Neural cell (in vitro differentiated cells): ENCODE measurements around the gene FKBP14. TPM values are rescaled to one million over a fixed set of nuclear protein-coding genes. Genes with fewer than 3 reads are reported as not detected.

Experiments used
- H2AFZ ChIP-seq: fragments of 200-600, 300-800 bp; sonication (generic), shearing (Covaris generic); 2 replicates; pipeline ENCODE4 v1.6.0; 2014; ENCODE audit warnings: low read depth, mild to moderate bottlenecking, antibody characterized with exemption, low read length, moderate library complexity
- H3F3A ChIP-seq: fragments of 200-600 bp; shearing (Covaris generic); 2 replicates; pipeline ENCODE4 v1.6.1; 2016; ENCODE audit warnings: mild to moderate bottlenecking, moderate library complexity, mixed read lengths, antibody characterized with exemption, low read length; ENCODE audit not compliant: insufficient read depth, poor library complexity, severe bottlenecking
- H3K27ac ChIP-seq: fragments of 200-600, 300-800 bp; sonication (generic), shearing (Covaris generic); 2 replicates; pipeline ENCODE4 v1.5.1; 2014; ENCODE audit warnings: mild to moderate bottlenecking, low read length, moderate library complexity
- H3K27me3 ChIP-seq: fragments of 300-800, 200-600 bp; sonication (generic), shearing (Covaris generic); 2 replicates; pipeline ENCODE4 v1.6.0; 2014; ENCODE audit warnings: mild to moderate bottlenecking, low read depth, low read length, moderate library complexity; ENCODE audit not compliant: insufficient read depth
- H3K36me3 ChIP-seq: fragments of 300-800, 200-600 bp; sonication (generic), shearing (Covaris generic); 2 replicates; pipeline ENCODE4 v1.5.1; 2014; ENCODE audit warnings: mild to moderate bottlenecking, antibody characterized with exemption, low read length, moderate library complexity; ENCODE audit not compliant: insufficient read depth
- H3K4me2 ChIP-seq: fragments of 300-800, 200-600 bp; sonication (generic), shearing (Covaris generic); 2 replicates; pipeline ENCODE4 v1.6.0; 2014; ENCODE audit warnings: mild to moderate bottlenecking, low read length
- H3K4me3 ChIP-seq: fragments of 300-800, 200-600 bp; sonication (generic), shearing (Covaris generic); 2 replicates; pipeline ENCODE4 v1.5.1; 2014; ENCODE audit warnings: mild to moderate bottlenecking, low read length, moderate library complexity
- H3K79me2 ChIP-seq: fragments of 200-600 bp; shearing (Covaris generic); replicated peaks from 2 replicates; pipeline ENCODE4 v1.6.0; 2014; ENCODE audit warnings: mild to moderate bottlenecking, low read length, moderate library complexity; ENCODE audit not compliant: insufficient read depth
- H3K9ac ChIP-seq: fragments of 300-800, 200-600 bp; sonication (generic), shearing (Covaris generic); 2 replicates; pipeline ENCODE4 v1.6.1; 2016; ENCODE audit warnings: mild to moderate bottlenecking, low read length, mixed read lengths
- H3K9me2 ChIP-seq: fragments of 200-600 bp; shearing (Covaris generic); 2 replicates; pipeline ENCODE4 v1.6.1; 2016; ENCODE audit warnings: mild to moderate bottlenecking, low read length, mixed read lengths; ENCODE audit not compliant: insufficient read depth
- H3K9me3 ChIP-seq: fragments of 200-600, 300-800 bp; sonication (generic), shearing (Covaris generic); 2 replicates; pipeline ENCODE4 v1.6.1; 2016; ENCODE audit warnings: mild to moderate bottlenecking, mixed run types, low read length, moderate library complexity, mixed read lengths
- H4K20me1 ChIP-seq: fragments of 200-600 bp; shearing (Covaris generic); 2 replicates; pipeline ENCODE4 v1.6.1; 2016; ENCODE audit warnings: mild to moderate bottlenecking, mixed run types; ENCODE audit not compliant: insufficient read depth
- EP300 ChIP-seq: fragments of 450-650 bp; conservative IDR thresholded peaks from 2 replicates; pipeline ENCODE4 v1.6.1; 2014; ENCODE audit warnings: antibody characterized with exemption, mild to moderate bottlenecking, moderate library complexity; ENCODE audit not compliant: poor library complexity, severe bottlenecking
- EZH2 ChIP-seq: fragments of 200-600, 300-800 bp; shearing (Covaris generic), sonication (generic); IDR thresholded peaks from 2 replicates; pipeline ENCODE4 v1.6.1; 2014; ENCODE audit warnings: antibody characterized with exemption, low read length, borderline replicate concordance, mild to moderate bottlenecking; ENCODE audit not compliant: insufficient read depth, poor library complexity, severe bottlenecking
- MXI1 ChIP-seq: fragments of 450-650 bp; conservative IDR thresholded peaks from 2 replicates; pipeline ENCODE4 v1.6.1; 2014; ENCODE audit warnings: antibody characterized with exemption, mild to moderate bottlenecking; ENCODE audit not compliant: poor library complexity, severe bottlenecking
- POLR2AphosphoS5 ChIP-seq: IDR thresholded peaks from 2 replicates; pipeline ENCODE4 v1.6.1; 2012
- RAD21 ChIP-seq: fragments of 450-650 bp; conservative IDR thresholded peaks from 2 replicates; pipeline ENCODE4 v1.6.1; 2014; ENCODE audit warnings: antibody characterized with exemption, mild to moderate bottlenecking, moderate library complexity
- SMC3 ChIP-seq: fragments of 450-650 bp; conservative IDR thresholded peaks from 2 replicates; pipeline ENCODE4 v1.6.1; 2014; ENCODE audit warnings: antibody characterized with exemption, mild to moderate bottlenecking, moderate library complexity; ENCODE audit not compliant: poor library complexity
- TAF1 ChIP-seq: IDR thresholded peaks from 2 replicates; pipeline ENCODE4 v1.6.1; 2012; ENCODE audit warnings: low read depth
- polyA plus RNA-seq: library from polyadenylated mRNA; depleted of rRNA; stranded (reverse); fragments of >200 nt; gene quantifications from 2 replicates; pipeline ENCODE4 v1.2.3, GENCODE V29; 2014
- TF ChIP-seq, protein P1 (sequence below): IDR thresholded peaks from 2 replicates; pipeline ENCODE4 v1.6.1; 2012; ENCODE audit warnings: borderline replicate concordance
- TF ChIP-seq, protein P2 (sequence below): fragments of 450-650 bp; IDR thresholded peaks from 2 replicates; pipeline ENCODE4 v1.5.1; 2014; ENCODE audit warnings: antibody characterized with exemption, mild to moderate bottlenecking, moderate library complexity; ENCODE audit not compliant: poor library complexity, severe bottlenecking

Gene FKBP14
- polyA plus RNA-seq, 1 donor from 2014 or later: 36.7 TPM

DNA sequence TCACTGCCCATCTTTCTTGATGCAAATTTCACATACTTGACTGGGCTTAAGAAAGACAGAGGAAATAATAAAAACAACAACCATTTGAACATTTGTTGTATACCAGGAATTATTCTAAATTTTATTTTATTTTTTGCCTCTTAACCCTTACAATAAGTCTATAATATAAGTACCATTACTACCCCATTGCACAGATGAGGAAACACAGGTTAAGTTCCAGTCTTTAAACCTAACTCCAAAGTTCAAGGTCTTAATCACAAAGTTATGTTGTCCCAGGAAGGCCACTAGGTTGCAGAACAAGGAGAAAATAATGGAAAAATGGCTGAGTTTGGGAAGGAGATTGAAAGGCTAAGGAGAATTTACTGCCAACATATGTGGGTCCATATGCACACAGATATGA, 3.5 kb downstream of the FKBP14 start (continued):
- TF ChIP-seq RAD21: no peak

DNA sequence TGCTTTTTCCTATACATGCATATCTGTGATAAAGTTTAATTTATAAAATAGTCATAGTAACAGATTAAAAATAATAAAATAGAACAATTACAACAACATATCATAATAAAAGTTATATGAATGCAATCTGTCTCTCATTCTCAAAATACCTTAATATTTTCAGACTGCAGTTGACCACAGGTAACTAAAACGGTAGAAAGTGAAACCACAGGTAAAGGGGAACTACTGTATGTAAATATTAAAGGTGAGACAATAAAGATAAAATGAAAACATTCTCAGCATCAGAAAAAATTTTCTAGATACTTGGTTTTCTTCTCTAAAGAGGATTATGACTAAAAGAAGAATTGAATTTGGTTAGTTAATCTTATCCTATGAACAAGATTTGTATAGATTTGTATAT, 6.0 kb downstream of the FKBP14 start:
- H3K27ac ChIP-seq: no peak overlapping the region
- H3K79me2 ChIP-seq: peaks cover 11% of the 10 kb centered on the region
- no peaks in the 10 kb centered on the region for H3F3A ChIP-seq
- H3K4me2 ChIP-seq: no peak overlapping the region
- no peak overlapping the region for H3K9ac ChIP-seq
- H3K36me3 ChIP-seq: no peaks in the 10 kb centered on the region
- TF ChIP-seq MXI1 (no peak), SMC3 (no peak), EP300 (no peak), POLR2AphosphoS5 (no peak), RAD21 (no peak), EZH2 (no peak), TAF1 (no peak)
- TF ChIP-seq, protein P1, sequence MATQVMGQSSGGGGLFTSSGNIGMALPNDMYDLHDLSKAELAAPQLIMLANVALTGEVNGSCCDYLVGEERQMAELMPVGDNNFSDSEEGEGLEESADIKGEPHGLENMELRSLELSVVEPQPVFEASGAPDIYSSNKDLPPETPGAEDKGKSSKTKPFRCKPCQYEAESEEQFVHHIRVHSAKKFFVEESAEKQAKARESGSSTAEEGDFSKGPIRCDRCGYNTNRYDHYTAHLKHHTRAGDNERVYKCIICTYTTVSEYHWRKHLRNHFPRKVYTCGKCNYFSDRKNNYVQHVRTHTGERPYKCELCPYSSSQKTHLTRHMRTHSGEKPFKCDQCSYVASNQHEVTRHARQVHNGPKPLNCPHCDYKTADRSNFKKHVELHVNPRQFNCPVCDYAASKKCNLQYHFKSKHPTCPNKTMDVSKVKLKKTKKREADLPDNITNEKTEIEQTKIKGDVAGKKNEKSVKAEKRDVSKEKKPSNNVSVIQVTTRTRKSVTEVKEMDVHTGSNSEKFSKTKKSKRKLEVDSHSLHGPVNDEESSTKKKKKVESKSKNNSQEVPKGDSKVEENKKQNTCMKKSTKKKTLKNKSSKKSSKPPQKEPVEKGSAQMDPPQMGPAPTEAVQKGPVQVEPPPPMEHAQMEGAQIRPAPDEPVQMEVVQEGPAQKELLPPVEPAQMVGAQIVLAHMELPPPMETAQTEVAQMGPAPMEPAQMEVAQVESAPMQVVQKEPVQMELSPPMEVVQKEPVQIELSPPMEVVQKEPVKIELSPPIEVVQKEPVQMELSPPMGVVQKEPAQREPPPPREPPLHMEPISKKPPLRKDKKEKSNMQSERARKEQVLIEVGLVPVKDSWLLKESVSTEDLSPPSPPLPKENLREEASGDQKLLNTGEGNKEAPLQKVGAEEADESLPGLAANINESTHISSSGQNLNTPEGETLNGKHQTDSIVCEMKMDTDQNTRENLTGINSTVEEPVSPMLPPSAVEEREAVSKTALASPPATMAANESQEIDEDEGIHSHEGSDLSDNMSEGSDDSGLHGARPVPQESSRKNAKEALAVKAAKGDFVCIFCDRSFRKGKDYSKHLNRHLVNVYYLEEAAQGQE: no peak
- TF ChIP-seq, protein P2, sequence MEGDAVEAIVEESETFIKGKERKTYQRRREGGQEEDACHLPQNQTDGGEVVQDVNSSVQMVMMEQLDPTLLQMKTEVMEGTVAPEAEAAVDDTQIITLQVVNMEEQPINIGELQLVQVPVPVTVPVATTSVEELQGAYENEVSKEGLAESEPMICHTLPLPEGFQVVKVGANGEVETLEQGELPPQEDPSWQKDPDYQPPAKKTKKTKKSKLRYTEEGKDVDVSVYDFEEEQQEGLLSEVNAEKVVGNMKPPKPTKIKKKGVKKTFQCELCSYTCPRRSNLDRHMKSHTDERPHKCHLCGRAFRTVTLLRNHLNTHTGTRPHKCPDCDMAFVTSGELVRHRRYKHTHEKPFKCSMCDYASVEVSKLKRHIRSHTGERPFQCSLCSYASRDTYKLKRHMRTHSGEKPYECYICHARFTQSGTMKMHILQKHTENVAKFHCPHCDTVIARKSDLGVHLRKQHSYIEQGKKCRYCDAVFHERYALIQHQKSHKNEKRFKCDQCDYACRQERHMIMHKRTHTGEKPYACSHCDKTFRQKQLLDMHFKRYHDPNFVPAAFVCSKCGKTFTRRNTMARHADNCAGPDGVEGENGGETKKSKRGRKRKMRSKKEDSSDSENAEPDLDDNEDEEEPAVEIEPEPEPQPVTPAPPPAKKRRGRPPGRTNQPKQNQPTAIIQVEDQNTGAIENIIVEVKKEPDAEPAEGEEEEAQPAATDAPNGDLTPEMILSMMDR: no peak
- H3K9me3 ChIP-seq: no peaks in the 10 kb centered on the region
- no peaks in the 10 kb centered on the region for H3K9me2 ChIP-seq
- H3K4me3 ChIP-seq: no peak overlapping the region
- no peaks in the 10 kb centered on the region for H3K27me3 ChIP-seq
- no peaks in the 10 kb centered on the region for H4K20me1 ChIP-seq
- no peak overlapping the region for H2AFZ ChIP-seq

DNA sequence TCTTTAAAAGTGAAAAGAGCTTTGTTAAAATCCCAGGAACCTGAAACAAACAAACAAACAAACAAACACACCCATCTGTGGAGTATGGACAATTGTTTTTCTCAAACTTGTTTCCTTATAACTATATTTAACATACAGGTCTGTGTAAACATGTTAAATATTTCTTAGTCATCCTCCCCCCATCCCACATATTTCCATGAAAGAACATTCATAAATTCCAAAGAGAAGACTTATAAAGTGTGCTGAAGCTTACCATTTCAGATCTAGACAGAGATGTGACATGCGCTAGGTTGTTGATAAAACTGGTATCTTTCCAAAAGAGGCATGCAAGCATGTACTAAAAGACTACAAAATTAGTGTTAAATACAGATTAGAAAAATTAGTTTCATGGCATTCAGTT, 6.5 kb downstream of the FKBP14 start:
- Histone ChIP-seq H3K79me2 (peaks cover 6% of the 10 kb centered on the region), H3K9ac (no peak overlapping the region), H3K9me2 (no peaks in the 10 kb centered on the region), H3K27me3 (no peaks in the 10 kb centered on the region), H3K27ac (no peak overlapping the region), H2AFZ (no peak overlapping the region), H3K4me3 (no peak overlapping the region), H4K20me1 (no peaks in the 10 kb centered on the region), H3F3A (no peaks in the 10 kb centered on the region), H3K4me2 (no peak overlapping the region), H3K36me3 (no peaks in the 10 kb centered on the region), H3K9me3 (no peaks in the 10 kb centered on the region)
- TF ChIP-seq, protein P1: no peak
- TF ChIP-seq MXI1 (no peak), TAF1 (no peak)
